Measurements from ENCODE around the gene EGFL8. TPM values are rescaled to one million over a fixed set of nuclear protein-coding genes. Genes with fewer than 3 reads are reported as not detected.

EGFL8 gene
- total RNA-seq, 1 donor from 2014 or later = 0.26 TPM

DNA sequence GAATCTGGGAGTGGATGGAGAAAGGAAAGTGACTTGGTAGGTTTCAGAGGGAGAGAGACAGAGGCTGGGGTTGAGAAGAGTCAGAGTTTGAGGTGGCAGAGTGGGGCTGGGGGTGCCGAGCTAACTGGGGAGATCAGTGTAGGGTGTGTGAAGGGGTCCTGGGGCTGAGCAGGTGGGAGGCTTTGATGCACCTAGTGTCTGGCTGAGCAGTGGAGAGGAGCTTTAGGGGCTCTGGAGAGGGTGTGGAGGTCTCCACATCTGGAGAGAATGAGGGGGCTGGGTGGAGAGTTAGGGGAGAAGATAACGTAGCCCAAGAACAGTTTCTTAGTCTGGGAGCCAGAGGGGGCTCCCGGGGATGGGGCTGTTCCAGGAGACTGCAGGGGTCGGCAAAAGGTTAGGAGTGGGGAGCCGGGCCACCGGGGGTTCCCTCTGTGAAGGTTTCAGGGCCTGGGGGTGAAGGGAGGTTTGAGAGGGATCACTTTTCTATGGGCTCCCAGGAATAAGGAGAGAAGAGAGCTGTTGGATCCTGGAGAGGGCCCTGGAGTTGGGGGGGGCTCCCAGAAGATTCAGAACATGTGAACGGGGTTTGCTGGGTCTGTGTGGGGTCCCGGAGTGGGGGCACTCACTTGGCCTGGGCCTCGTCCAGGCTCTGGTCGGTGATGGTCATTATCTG, 24.8 kb downstream of the EGFL8 start:
- DNase-seq (ENCODE audit: low read depth) (no peak), FAIRE-seq (no peak)
- no peaks in the 10 kb centered on the region for H3K27me3 ChIP-seq (ENCODE audit: control insufficient read depth, insufficient read depth, low read length)
- peaks cover 5% of the 10 kb centered on the region for H3K36me3 ChIP-seq (ENCODE audit: control insufficient read depth, insufficient read depth, low read length)
- peak overlapping the region; percentile 58 for H3K4me3 ChIP-seq (ENCODE audit: low read depth, low read length)
- TF ChIP-seq, protein P1, sequence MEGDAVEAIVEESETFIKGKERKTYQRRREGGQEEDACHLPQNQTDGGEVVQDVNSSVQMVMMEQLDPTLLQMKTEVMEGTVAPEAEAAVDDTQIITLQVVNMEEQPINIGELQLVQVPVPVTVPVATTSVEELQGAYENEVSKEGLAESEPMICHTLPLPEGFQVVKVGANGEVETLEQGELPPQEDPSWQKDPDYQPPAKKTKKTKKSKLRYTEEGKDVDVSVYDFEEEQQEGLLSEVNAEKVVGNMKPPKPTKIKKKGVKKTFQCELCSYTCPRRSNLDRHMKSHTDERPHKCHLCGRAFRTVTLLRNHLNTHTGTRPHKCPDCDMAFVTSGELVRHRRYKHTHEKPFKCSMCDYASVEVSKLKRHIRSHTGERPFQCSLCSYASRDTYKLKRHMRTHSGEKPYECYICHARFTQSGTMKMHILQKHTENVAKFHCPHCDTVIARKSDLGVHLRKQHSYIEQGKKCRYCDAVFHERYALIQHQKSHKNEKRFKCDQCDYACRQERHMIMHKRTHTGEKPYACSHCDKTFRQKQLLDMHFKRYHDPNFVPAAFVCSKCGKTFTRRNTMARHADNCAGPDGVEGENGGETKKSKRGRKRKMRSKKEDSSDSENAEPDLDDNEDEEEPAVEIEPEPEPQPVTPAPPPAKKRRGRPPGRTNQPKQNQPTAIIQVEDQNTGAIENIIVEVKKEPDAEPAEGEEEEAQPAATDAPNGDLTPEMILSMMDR (IDR thresholded peaks at IDR 0.05; ENCODE audit: insufficient read depth, low read length, severe bottlenecking) = no peak

DNA sequence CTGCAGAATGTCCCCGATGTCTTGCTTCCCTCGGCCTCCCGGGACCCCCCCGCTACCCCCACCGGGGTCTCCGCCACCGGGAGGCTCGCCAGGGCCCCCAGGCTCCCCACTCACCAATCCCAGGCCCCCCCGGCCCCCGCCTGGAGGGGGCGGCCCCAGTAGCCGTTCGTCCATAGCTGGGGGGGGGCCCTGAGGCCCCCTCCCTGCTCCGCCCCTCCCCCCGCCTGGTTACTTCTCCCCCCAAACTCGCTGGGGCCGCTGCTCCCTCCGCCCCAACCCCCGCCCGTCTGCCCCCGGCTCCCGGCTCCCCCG, 25.3 kb downstream of the EGFL8 start:
- FAIRE-seq (no peak), DNase-seq (ENCODE audit: low read depth) (no peak)
- Histone ChIP-seq H3K4me3 (ENCODE audit: low read depth, low read length) (peak overlapping the region; percentile 58), H3K27me3 (ENCODE audit: control insufficient read depth, insufficient read depth, low read length) (no peaks in the 10 kb centered on the region), H3K36me3 (ENCODE audit: control insufficient read depth, insufficient read depth, low read length) (peaks cover 5% of the 10 kb centered on the region)
- TF ChIP-seq, protein P1 (IDR thresholded peaks at IDR 0.05; ENCODE audit: insufficient read depth, low read length, severe bottlenecking) = no peak

DNA sequence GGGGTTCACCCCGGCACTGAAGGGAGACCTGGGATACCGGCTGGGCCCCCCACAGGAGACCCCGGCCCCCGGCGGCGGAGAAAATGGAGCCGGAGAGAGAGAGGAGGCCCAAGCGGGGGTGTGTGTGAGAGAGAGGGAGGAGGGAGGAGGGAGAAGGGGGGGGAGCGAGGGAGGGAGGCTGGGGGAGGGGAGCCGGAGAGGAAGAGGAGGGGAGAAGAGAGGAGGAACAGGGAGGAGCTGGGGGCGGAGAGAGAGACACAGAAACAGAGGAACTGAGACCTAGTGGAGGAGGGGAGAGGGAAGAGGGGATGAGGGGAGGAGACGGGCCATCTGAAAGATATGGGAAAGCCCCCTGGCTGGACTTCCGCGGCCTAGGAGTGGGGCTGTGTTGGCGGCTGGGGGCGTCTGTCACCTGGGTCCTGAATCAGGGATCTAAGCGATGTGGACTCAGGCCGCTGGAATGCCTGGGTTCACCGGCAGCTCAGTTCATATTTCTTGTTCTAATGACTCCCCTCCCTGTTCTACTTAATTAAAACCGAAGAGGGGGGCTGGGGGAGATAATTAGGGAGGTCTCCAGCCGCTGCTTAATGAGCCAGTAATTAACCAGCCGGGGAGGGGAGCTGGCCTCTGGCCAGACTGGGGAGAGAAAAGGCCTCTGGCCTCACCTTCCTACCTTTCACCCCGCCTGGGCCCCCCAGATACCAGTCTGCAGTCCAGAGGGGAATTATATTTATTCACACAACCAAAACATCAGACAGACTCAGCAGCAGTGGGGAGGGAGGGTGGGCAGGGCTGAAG, 25.9 kb downstream of the EGFL8 start, which contains the start of gene PBX2:
PBX2 (minus strand) TSS at position 149 of the 798 bp plus-strand sequence. CDS start 287 bp downstream, outside the sequence.
- H3K4me3 ChIP-seq (ENCODE audit: low read depth, low read length) = peak within 1 kb of the TSS; percentile 58
- DNase-seq (ENCODE audit: low read depth) = peak; percentile 72
- H3K36me3 ChIP-seq (ENCODE audit: control insufficient read depth, insufficient read depth, low read length) = peaks cover 5% of the 10 kb centered on the region
- TF ChIP-seq, protein P1 (IDR thresholded peaks at IDR 0.05; ENCODE audit: insufficient read depth, low read length, severe bottlenecking) = no peak
- FAIRE-seq = no peak
- H3K27me3 ChIP-seq (ENCODE audit: control insufficient read depth, insufficient read depth, low read length) = no peaks in the 10 kb centered on the region

DNA sequence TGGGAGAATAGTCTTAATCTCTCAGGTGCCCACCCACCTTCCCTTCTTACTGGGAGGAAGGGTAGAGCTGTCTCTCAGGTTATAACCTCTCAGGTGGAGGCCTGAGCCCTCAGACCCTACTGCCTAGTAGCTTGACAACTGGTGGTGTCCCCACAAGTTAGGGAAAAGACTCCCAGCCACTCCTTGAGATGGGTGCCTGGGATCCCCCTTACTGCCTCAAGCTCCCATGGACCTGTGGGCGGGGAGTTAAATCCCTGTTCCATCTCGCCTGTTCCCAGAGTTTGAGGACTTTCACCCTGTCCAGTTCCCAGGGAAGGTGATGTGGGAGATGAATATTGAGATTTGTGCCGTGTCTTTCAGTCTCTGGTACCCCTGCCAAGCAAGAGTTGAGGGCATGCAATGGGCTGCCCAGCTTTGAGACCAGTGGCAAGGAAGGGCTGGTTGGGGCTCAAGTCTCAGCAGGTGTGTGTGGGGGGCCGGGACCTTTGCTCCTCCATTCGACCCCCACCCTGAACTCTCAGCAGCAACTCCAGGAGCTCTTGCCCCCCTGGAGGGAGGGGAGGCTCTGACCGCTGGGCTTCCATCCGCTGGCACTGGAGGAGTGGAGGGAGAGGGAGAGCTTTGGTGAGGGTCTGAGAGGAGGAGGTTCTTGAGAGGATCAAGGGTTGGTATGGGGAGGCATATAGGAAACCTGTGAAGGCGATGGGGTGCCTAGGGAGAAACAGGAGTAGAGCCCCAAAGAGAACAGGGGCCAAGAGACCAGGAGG, 26.7 kb downstream of the EGFL8 start:
- peak overlapping the region; percentile 58 for H3K4me3 ChIP-seq (ENCODE audit: low read depth, low read length)
- peaks cover 5% of the 10 kb centered on the region for H3K36me3 ChIP-seq (ENCODE audit: control insufficient read depth, insufficient read depth, low read length)
- FAIRE-seq = no peak
- DNase-seq (ENCODE audit: low read depth) = no peak
- TF ChIP-seq, protein P1 (IDR thresholded peaks at IDR 0.05; ENCODE audit: insufficient read depth, low read length, severe bottlenecking) = no peak
- H3K27me3 ChIP-seq (ENCODE audit: control insufficient read depth, insufficient read depth, low read length) = no peaks in the 10 kb centered on the region

DNA sequence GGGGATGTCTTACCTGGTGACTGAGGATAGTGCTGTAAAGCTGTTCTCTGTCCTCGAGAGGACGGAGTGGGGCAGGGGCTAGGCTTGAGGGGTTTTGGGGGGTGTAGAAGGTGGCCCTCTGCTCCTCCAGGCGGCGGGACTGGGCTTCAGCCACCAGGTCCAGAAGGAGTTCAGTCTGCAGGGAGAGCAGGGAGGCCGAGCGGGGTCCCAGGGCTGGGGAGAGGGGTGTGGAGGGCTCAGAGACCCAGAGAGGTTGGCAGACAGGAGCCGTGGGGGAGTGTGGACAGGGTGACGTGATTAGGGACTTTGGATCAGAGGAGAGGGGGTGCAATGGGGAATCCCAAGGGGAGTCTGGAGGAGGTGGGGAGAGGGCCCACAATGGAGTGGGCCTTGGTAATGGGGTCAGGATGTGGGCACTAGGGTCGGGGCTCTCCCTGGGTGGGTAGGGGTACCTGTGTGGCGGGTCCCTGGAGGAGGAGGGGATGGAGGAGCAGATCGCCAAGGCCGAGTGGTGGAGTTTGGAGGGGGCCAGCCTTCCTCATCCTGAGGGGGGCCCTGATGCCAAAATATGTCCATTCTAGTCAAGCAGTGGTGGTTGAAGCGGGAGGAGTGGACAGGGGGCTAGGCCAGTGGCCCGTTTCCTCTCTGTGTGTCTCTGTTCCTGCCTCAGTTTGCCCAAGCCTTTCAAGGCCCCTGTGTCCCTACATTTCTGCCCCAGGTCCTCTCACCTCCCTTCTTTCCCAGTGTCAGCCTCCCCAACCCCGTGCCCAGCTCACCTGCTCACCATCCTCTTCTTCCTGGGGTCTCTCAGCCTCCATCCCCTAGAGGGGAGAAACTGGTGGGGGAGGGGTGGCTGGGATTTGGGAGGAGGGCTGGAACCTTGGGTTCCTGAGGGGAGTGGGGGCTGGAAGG, 27.6 kb downstream of the EGFL8 start:
- DNase-seq (ENCODE audit: low read depth) (no peak), FAIRE-seq (no peak)
- Histone ChIP-seq H3K27me3 (ENCODE audit: control insufficient read depth, insufficient read depth, low read length) (no peaks in the 10 kb centered on the region), H3K4me3 (ENCODE audit: low read depth, low read length) (no peak overlapping the region), H3K36me3 (ENCODE audit: control insufficient read depth, insufficient read depth, low read length) (peaks cover 3% of the 10 kb centered on the region)
- TF ChIP-seq, protein P1 (IDR thresholded peaks at IDR 0.05; ENCODE audit: insufficient read depth, low read length, severe bottlenecking) = no peak

Data from bronchial epithelial cell (primary cell).